ENCODE results near the gene DTHD1.

GRCh38 chr4:36301127-36301526 lies 19.7 kb downstream of the DTHD1 start:
- no peak for TF ChIP-seq CTCF (IDR thresholded peaks at IDR 0.05)
- TF ChIP-seq POLR2A (IDR thresholded peaks at IDR 0.05), result no peak

All from heart left ventricle (tissue), 13 donors.